A549 (cell line): Measurements from ENCODE around the gene CNTNAP2. TPM values are rescaled to one million over a fixed set of nuclear protein-coding genes. Genes with fewer than 3 reads are reported as not detected.

Experiments used
- ATAC-seq, 2 experiments: fragments of 200-7000 bp in 1 of 2; fragments of >200 bp in 1 of 2; cut with Nextera tagmentation in 1 of 2; cut with Tn5 transposase in 1 of 2; 3 replicates each; pipeline versions ENCODE4 v1.8.0 to v1.9.1; 2018 to 2020; ENCODE audit warnings: mild to moderate bottlenecking in 1 of 2, moderate library complexity in 1 of 2
- CTCF ChIA-PET: fragments of 300-600 bp; sonication (Branson Sonifier 250); formaldehyde crosslinking; extraction: SDS; loops from one replicate; lab custom pipeline; 2021; ENCODE audit warnings: antibody characterized with exemption, inconsistent platforms; lab: Yijun Ruan, JAX
- POLR2A ChIA-PET: fragments of 350-600 bp; formaldehyde crosslinking; extraction: SDS; loops from one replicate; lab custom pipeline; 2021; ENCODE audit warnings: antibody characterized with exemption, inconsistent platforms; lab: Yijun Ruan, JAX
- DNase-seq, 2 experiments: peaks; one replicate each; pipeline versions ENCODE4 v3.0.0 to v3.0.0-alpha.2; 2011 to 2016; ENCODE audit warnings: low read depth in 1 of 2, low spot score in 1 of 2
- FAIRE-seq: peaks from 2 replicates; lab custom pipeline; 2011; peaks lifted over from hg19 to GRCh38; lab: Jason Lieb, UNC
- H3K27ac ChIP-seq, 2 experiments: fragments of >200 bp; sonication (Bioruptor Twin); formaldehyde crosslinking; 3 replicates each; pipeline ENCODE4 v1.5.1; 2016 to 2017
- H3K4me1 ChIP-seq: fragments of >200 bp; sonication (Bioruptor Twin); formaldehyde crosslinking; 3 replicates; pipeline ENCODE4 v1.6.1; 2016
- H3K4me2 ChIP-seq: fragments of >200 bp; sonication (Bioruptor Twin); formaldehyde crosslinking; 3 replicates; pipeline ENCODE4 v1.6.1; 2016
- H3K4me3 ChIP-seq: fragments of >200 bp; sonication (Bioruptor Twin); formaldehyde crosslinking; 3 replicates; pipeline ENCODE4 v1.5.1; 2016
- H3K9me3 ChIP-seq: fragments of >200 bp; sonication (Bioruptor Twin); formaldehyde crosslinking; 3 replicates; pipeline ENCODE4 v1.6.1; 2016
- ATOH8 ChIP-seq: fragments of 250-450 bp; sonication (Bioruptor Pico); IDR thresholded peaks from 2 replicates; pipeline ENCODE4 v1.5.0; 2020; ENCODE audit warnings: low read depth, mild to moderate bottlenecking, moderate library complexity
- CBX2 ChIP-seq: fragments of 200-600 bp; sonication (generic); IDR thresholded peaks from 2 replicates; pipeline ENCODE4 v1.6.1; 2016; ENCODE audit warnings: low read depth, mild to moderate bottlenecking, borderline replicate concordance
- CHD4 ChIP-seq: fragments of 200-600 bp; sonication (generic); IDR thresholded peaks from 2 replicates; pipeline ENCODE4 v1.6.1; 2016; ENCODE audit warnings: antibody characterized with exemption, mild to moderate bottlenecking, borderline replicate concordance
- E2F6 ChIP-seq: IDR thresholded peaks from 2 replicates; pipeline ENCODE4 v1.6.1; 2012; ENCODE audit warnings: low read depth, borderline replicate concordance
- EHF ChIP-seq: fragments of 250-450 bp; sonication (Bioruptor Pico); IDR thresholded peaks from 2 replicates; pipeline ENCODE4 v1.5.0; 2020; ENCODE audit warnings: mild to moderate bottlenecking
- EP300 ChIP-seq, 2 experiments: fragments of >200 bp; sonication (Bioruptor Twin); formaldehyde crosslinking; IDR thresholded peaks; 2 replicates in 1 of 2; 3 replicates in 1 of 2; pipeline ENCODE4 v1.6.1; 2016 to 2017
- FOSB ChIP-seq: fragments of 250-450 bp; sonication (Bioruptor Pico); IDR thresholded peaks from 2 replicates; pipeline ENCODE4 v1.5.0; 2020; ENCODE audit warnings: mild to moderate bottlenecking, moderate library complexity
- FOXS1 ChIP-seq: fragments of 250-450 bp; sonication (Bioruptor Pico); IDR thresholded peaks from 2 replicates; pipeline ENCODE4 v1.5.0; 2020; ENCODE audit warnings: mild to moderate bottlenecking, moderate library complexity
- HEYL ChIP-seq: fragments of 250-450 bp; sonication (Bioruptor Pico); IDR thresholded peaks from 2 replicates; pipeline ENCODE4 v1.8.0; 2021; ENCODE audit warnings: mild to moderate bottlenecking, moderate library complexity
- HMGXB4 ChIP-seq: fragments of 250-450 bp; sonication (Bioruptor Pico); IDR thresholded peaks from 2 replicates; pipeline ENCODE4 v1.5.0; 2021; ENCODE audit warnings: mild to moderate bottlenecking, moderate library complexity, borderline replicate concordance
- HOXB13 ChIP-seq: fragments of 250-450 bp; sonication (Bioruptor Pico); IDR thresholded peaks from 2 replicates; pipeline ENCODE4 v1.5.0; 2020; ENCODE audit warnings: low read depth, mild to moderate bottlenecking, moderate library complexity
- JUN ChIP-seq, 2 experiments: fragments of >200 bp; sonication (Bioruptor Twin); formaldehyde crosslinking; IDR thresholded peaks; 2 replicates in 1 of 2; 3 replicates in 1 of 2; pipeline ENCODE4 v1.6.1; 2016 to 2017
- KDM1A ChIP-seq: fragments of 200-600 bp; sonication (generic); IDR thresholded peaks from 2 replicates; pipeline ENCODE4 v1.6.1; 2016; ENCODE audit warnings: low read depth, mild to moderate bottlenecking
- MAFK ChIP-seq: fragments of 450-650 bp; IDR thresholded peaks from 2 replicates; pipeline ENCODE4 v1.6.1; 2014; ENCODE audit not compliant: partially characterized antibody
- MYC ChIP-seq: IDR thresholded peaks from 2 replicates; pipeline ENCODE4 v1.6.1; 2012; ENCODE audit warnings: mild to moderate bottlenecking, inconsistent platforms, low read length, improper control_type of control experiment, borderline replicate concordance
- NFE2L2 ChIP-seq: fragments of 150-350 bp; conservative IDR thresholded peaks from 2 replicates; pipeline ENCODE4 v1.6.1; 2014; ENCODE audit warnings: low read length
- NR3C1 ChIP-seq: fragments of >200 bp; sonication (Bioruptor Twin); formaldehyde crosslinking; IDR thresholded peaks from 3 replicates; pipeline ENCODE4 v1.6.1; 2017
- PHF8 ChIP-seq: fragments of 200-600 bp; sonication (generic); IDR thresholded peaks from 2 replicates; pipeline ENCODE4 v1.6.1; 2016; ENCODE audit warnings: low read depth, mild to moderate bottlenecking, antibody characterized with exemption, moderate library complexity, borderline replicate concordance
- RAD21 ChIP-seq, 2 experiments: fragments of >200 bp in 1 of 2; sonication (Bioruptor Twin) in 1 of 2; formaldehyde crosslinking in 1 of 2; IDR thresholded peaks in 1 of 2; conservative IDR thresholded peaks in 1 of 2; 2 replicates in 1 of 2; 3 replicates in 1 of 2; pipeline ENCODE4 v1.6.1; 2012 to 2018; ENCODE audit warnings: inconsistent platforms in 1 of 2
- RARB ChIP-seq: fragments of 250-450 bp; sonication (Bioruptor Pico); IDR thresholded peaks from 2 replicates; pipeline ENCODE4 v1.8.0; 2021; ENCODE audit warnings: mild to moderate bottlenecking, moderate library complexity
- RNF2 ChIP-seq: fragments of 200-600 bp; sonication (generic); IDR thresholded peaks from 2 replicates; pipeline ENCODE4 v1.6.1; 2016; ENCODE audit warnings: low read depth, mild to moderate bottlenecking, antibody characterized with exemption, moderate library complexity, borderline replicate concordance
- SMC3 ChIP-seq: fragments of >200 bp; sonication (Bioruptor Twin); formaldehyde crosslinking; IDR thresholded peaks from 3 replicates; pipeline ENCODE4 v1.6.1; 2018; ENCODE audit warnings: inconsistent platforms
- TFCP2L1 ChIP-seq: fragments of 250-450 bp; sonication (Bioruptor Pico); IDR thresholded peaks from 2 replicates; pipeline ENCODE4 v1.5.0; 2021; ENCODE audit warnings: mild to moderate bottlenecking
- ZC3H11A ChIP-seq: fragments of 450-650 bp; IDR thresholded peaks from 2 replicates; pipeline ENCODE4 v1.6.1; 2014; ENCODE audit warnings: antibody characterized with exemption, mild to moderate bottlenecking
- ZFP36 ChIP-seq: fragments of 450-650 bp; IDR thresholded peaks from 2 replicates; pipeline ENCODE4 v1.6.1; 2014; ENCODE audit warnings: borderline replicate concordance; ENCODE audit not compliant: partially characterized antibody
- ZSCAN20 ChIP-seq: fragments of 250-450 bp; sonication (Bioruptor Pico); IDR thresholded peaks from 2 replicates; pipeline ENCODE4 v1.8.0; 2022; ENCODE audit warnings: mild to moderate bottlenecking, moderate library complexity
- WGBS: methylation state at CpG from one replicate; pipeline ENCODE4 v1.1.6; 2017; ENCODE audit errors: missing lambda C conversion rate; 5-methylcytosine and 5-hydroxymethylcytosine counted together
- polyA plus RNA-seq, 4 experiments: library from polyadenylated mRNA; depleted of rRNA in 3 of 4; stranded (reverse); fragments of >200 nt; fragmentation: RNase III in 1 of 4; extraction: RNeasy Plus Mini Kit Qiagen cat#74134 plus additional on column Dnase treatment in 1 of 4; gene quantifications; 2 replicates in 3 of 4; 3 replicates in 1 of 4; pipeline ENCODE4 v1.2.3, GENCODE V29; 2011 to 2017

The CNTNAP2 gene
- polyA plus RNA-seq, 2 of the 4 experiments (the other 2 are of a cell fraction): 0.05 to 0.13 TPM

DNA sequence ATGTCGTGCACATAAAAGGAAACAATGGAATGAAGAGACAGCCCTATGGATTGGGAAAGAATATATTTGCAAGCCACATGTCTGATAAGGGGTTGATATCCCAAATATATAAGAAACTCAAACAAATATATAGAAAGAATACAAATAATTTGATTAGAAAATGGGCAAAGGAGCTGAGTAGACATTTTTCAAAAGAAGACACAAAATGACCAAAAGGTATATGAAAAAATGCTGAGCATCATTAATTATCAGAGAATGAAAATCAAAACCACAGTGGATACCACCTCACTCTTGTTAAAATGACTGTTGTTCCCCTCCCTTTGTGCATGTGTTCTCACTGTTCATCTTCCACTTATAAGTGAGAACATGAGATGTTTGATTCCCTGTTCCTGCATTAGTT, 175.3 kb downstream of the CNTNAP2 start:
- no peak overlapping the region for H3K4me2 ChIP-seq
- H3K9me3 ChIP-seq: no peaks in the 10 kb centered on the region
- POLR2A ChIA-PET: no interaction called here
- H3K27ac ChIP-seq: no peak overlapping the region
- TF ChIP-seq MAFK (peak; percentile 70), SMC3 (no peak)
- TF ChIP-seq, all 56 proteins: peak for 1
- no peak for ATAC-seq
- WGBS: 0% methylated on average over 1 of the region's 1 CpG
- Histone ChIP-seq H3K4me3 (no peak overlapping the region), H3K4me1 (no peaks in the 10 kb centered on the region)
- CTCF ChIA-PET: no interaction called here
- no peak for FAIRE-seq
- no peak for DNase-seq

DNA sequence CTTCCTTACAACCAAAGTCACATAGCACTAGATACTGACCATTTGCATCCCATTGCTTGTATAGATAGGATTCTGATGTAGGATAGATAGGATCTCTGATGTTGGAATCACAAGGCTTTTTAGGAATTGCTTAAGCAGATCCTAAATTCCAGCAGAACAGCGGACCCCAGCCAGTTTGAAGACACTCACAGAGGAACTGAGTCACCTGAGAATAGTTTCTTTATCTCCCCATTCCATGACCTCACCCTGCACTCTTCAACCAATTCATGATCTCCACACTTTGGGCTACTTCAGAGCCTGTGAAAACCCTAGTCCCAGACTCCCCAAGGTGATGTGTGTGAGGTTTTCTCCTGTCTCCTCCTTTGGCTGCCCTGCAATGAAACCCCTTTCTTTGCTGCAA, 179.4 kb downstream of the CNTNAP2 start:
- POLR2A ChIA-PET: no interaction called here
- TF ChIP-seq NR3C1: no peak
- no peak for TF ChIP-seq CHD4
- TF ChIP-seq NFE2L2: no peak
- no peak for TF ChIP-seq CBX2
- ATAC-seq (no peak), DNase-seq (no peak), FAIRE-seq (no peak)
- Histone ChIP-seq H3K4me2 (no peak overlapping the region), H3K4me3 (no peak overlapping the region), H3K4me1 (no peaks in the 10 kb centered on the region), H3K27ac (no peak overlapping the region), H3K9me3 (no peaks in the 10 kb centered on the region)
- CTCF ChIA-PET: no interaction called here
- WGBS: 5% methylated on average over 1 of the region's 1 CpG

DNA sequence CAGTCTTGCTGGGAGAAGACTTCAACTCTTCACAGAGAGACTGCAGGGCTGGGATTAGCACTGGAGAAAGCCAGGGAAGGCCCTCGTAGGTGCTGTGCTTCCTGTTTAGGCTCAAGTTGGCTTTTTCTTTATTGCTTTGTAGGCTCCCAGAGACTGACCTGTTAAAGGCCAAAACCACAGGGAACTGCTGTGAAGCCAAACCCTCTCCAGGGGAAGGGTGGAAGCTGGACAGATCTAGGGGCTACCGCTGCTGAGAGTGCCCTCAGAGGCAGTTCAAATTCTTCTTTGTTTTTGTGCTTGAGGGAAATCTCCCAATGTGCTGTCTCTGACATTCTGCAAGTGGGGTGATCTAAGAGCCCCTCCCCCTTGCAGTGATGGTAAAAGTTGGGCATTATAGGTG, 198.4 kb downstream of the CNTNAP2 start:
- FAIRE-seq (no peak), ATAC-seq (no peak), DNase-seq (no peak)
- no peak overlapping the region for H3K27ac ChIP-seq
- TF ChIP-seq HOXB13 (no peak), MAFK (no peak), ZFP36 (no peak), EP300 (IDR thresholded peaks at IDR 0.05) (no peak), RARB (CRISPR knock-in tag) (no peak), JUN (IDR thresholded peaks at IDR 0.05) (no peak), FOSB (no peak), KDM1A (no peak), PHF8 (no peak), TFCP2L1 (no peak), FOXS1 (CRISPR knock-in tag) (no peak), SMC3 (no peak), RNF2 (no peak), ZC3H11A (no peak), NR3C1 (no peak), MYC (no peak), E2F6 (no peak)
- H3K4me2 ChIP-seq: no peak overlapping the region
- no peaks in the 10 kb centered on the region for H3K4me1 ChIP-seq
- CTCF ChIA-PET: no interaction called here
- POLR2A ChIA-PET: no interaction called here
- H3K9me3 ChIP-seq: no peaks in the 10 kb centered on the region
- no peak overlapping the region for H3K4me3 ChIP-seq
- WGBS: 0% methylated on average over 2 of the region's 2 CpGs

DNA sequence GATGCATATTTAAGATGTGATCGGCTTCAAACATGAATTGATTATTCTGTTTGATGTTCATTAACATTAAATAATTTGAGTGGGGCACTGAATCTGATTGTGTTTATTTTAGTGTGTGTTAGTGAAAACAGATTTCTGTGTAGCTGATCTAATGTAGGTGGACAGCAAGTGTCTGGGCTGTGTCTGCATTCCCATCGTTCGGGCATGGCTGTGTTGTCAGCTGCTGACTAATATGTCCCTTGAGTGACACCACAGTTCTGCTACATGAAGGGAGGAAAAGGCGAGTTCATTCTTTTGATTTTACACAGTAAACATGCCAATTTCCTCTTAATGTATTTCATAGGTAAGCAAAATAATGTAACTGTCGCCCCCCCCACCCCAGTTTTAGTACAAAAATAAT, 203.0 kb downstream of the CNTNAP2 start:
- POLR2A ChIA-PET: no interaction called here
- DNase-seq: no peak
- H3K9me3 ChIP-seq: no peaks in the 10 kb centered on the region
- no peaks in the 10 kb centered on the region for H3K4me1 ChIP-seq
- CTCF ChIA-PET: no interaction called here
- H3K27ac ChIP-seq: no peak overlapping the region
- H3K4me3 ChIP-seq: no peak overlapping the region
- no peak for ATAC-seq
- FAIRE-seq: no peak
- no peak overlapping the region for H3K4me2 ChIP-seq
- WGBS: 20% methylated on average over 5 of the region's 5 CpGs
- no peak for TF ChIP-seq HMGXB4 (CRISPR knock-in tag)
- no peak for TF ChIP-seq ZFP36
- no peak for TF ChIP-seq HEYL (CRISPR knock-in tag)
- TF ChIP-seq SMC3: no peak
- TF ChIP-seq ZSCAN20 (CRISPR knock-in tag): no peak
- TF ChIP-seq EP300 (IDR thresholded peaks at IDR 0.05): no peak
- no peak for TF ChIP-seq ATOH8 (CRISPR knock-in tag)
- TF ChIP-seq EHF (CRISPR knock-in tag): no peak
- TF ChIP-seq RAD21 (conservative IDR thresholded peaks at IDR 0.05 in 1 of 2, IDR thresholded peaks at IDR 0.05 in 1 of 2): no peak
- no peak for TF ChIP-seq FOSB
